Measurements from ENCODE around the gene HNRNPUL2.

GRCh38 chr11:62716206-62716605 is 11.1 kb downstream of the HNRNPUL2 start:
- TF ChIP-seq, protein P1, sequence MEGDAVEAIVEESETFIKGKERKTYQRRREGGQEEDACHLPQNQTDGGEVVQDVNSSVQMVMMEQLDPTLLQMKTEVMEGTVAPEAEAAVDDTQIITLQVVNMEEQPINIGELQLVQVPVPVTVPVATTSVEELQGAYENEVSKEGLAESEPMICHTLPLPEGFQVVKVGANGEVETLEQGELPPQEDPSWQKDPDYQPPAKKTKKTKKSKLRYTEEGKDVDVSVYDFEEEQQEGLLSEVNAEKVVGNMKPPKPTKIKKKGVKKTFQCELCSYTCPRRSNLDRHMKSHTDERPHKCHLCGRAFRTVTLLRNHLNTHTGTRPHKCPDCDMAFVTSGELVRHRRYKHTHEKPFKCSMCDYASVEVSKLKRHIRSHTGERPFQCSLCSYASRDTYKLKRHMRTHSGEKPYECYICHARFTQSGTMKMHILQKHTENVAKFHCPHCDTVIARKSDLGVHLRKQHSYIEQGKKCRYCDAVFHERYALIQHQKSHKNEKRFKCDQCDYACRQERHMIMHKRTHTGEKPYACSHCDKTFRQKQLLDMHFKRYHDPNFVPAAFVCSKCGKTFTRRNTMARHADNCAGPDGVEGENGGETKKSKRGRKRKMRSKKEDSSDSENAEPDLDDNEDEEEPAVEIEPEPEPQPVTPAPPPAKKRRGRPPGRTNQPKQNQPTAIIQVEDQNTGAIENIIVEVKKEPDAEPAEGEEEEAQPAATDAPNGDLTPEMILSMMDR (IDR thresholded peaks at IDR 0.05; ENCODE audit: poor library complexity) = no peak
- TF ChIP-seq EZH2 (IDR thresholded peaks at IDR 0.05; ENCODE audit: borderline replicate concordance) (no peak), EZH2phosphoT487 (IDR thresholded peaks at IDR 0.05; ENCODE audit: low read depth, severe bottlenecking, unreplicated experiment) (no peak)
